SK-N-SH (cell line): ENCODE measurements around the gene SLC22A15. TPM values are rescaled to one million over a fixed set of nuclear protein-coding genes. Genes with fewer than 3 reads are reported as not detected.

Experiments
- CTCF ChIA-PET: fragments of 300-600, 350-600 bp; formaldehyde crosslinking; extraction: SDS; loops from one replicate; lab custom pipeline; 2021; lab: Yijun Ruan, JAX
- POLR2A ChIA-PET: fragments of 350-600 bp; sonication (Branson Sonifier 250); formaldehyde crosslinking; extraction: SDS; loops from one replicate; lab custom pipeline; 2020; ENCODE audit warnings: antibody characterized with exemption, inconsistent platforms; lab: Yijun Ruan, JAX
- DNase-seq: peaks from one replicate; pipeline ENCODE4 v3.0.0; 2012
- H2AFZ ChIP-seq: fragments of 200-600 bp; sonication (generic); 2 replicates; pipeline ENCODE4 v1.8.1; 2016; ENCODE audit warnings: antibody characterized with exemption, mild to moderate bottlenecking, low read depth
- H3F3A ChIP-seq: fragments of 200-600 bp; sonication (generic); replicated peaks from 2 replicates; pipeline ENCODE3; 2016; ENCODE audit warnings: antibody characterized with exemption, mild to moderate bottlenecking; ENCODE audit not compliant: insufficient read depth
- H3K27ac ChIP-seq, 2 experiments: fragments of 200-500 bp in 1 of 2; fragments of 200-600 bp in 1 of 2; sonication (Bioruptor generic) in 1 of 2; sonication (generic), shearing (Covaris generic) in 1 of 2; 2 replicates each; pipeline versions ENCODE4 v1.5.1 to v1.6.1; 2014 to 2016; ENCODE audit warnings: low read depth in 2 of 2, inconsistent platforms in 1 of 2, low read length in 1 of 2, mild to moderate bottlenecking in 1 of 2, mixed read lengths in 1 of 2
- H3K27me3 ChIP-seq: fragments of 200-600 bp; sonication (generic), shearing (Covaris generic); 2 replicates; pipeline ENCODE4 v1.6.1; 2016; ENCODE audit warnings: mixed run types; ENCODE audit not compliant: insufficient read depth
- H3K36me3 ChIP-seq, 2 experiments: fragments of 200-500 bp in 1 of 2; fragments of 200-600 bp in 1 of 2; sonication (Bioruptor generic) in 1 of 2; sonication (generic) in 1 of 2; replicated peaks in 1 of 2; 2 replicates each; pipeline versions ENCODE3 to v1.5.1; 2014 to 2016; ENCODE audit warnings: low read length in 1 of 2, mild to moderate bottlenecking in 1 of 2; ENCODE audit not compliant: insufficient read depth in 2 of 2, control insufficient read depth in 1 of 2
- H3K4me1 ChIP-seq, 2 experiments: fragments of 200-500 bp in 1 of 2; fragments of 200-600 bp in 1 of 2; sonication (Bioruptor generic) in 1 of 2; sonication (generic), shearing (Covaris generic) in 1 of 2; 2 replicates each; pipeline versions ENCODE4 v1.5.1 to v1.6.1; 2014 to 2016; ENCODE audit warnings: low read depth in 1 of 2, low read length in 1 of 2, mixed run types in 1 of 2; ENCODE audit not compliant: insufficient read depth in 2 of 2, control insufficient read depth in 1 of 2
- H3K4me2 ChIP-seq: fragments of 200-600 bp; sonication (generic), shearing (Covaris generic); 2 replicates; pipeline ENCODE4 v1.6.1; 2017; ENCODE audit warnings: mixed run types
- H3K4me3 ChIP-seq, 2 experiments: fragments of 200-500 bp in 1 of 2; fragments of 200-600 bp in 1 of 2; sonication (Bioruptor generic) in 1 of 2; sonication (generic), shearing (Covaris generic) in 1 of 2; 2 replicates each; pipeline versions ENCODE4 v1.5.1 to v1.8.1; 2014 to 2016; ENCODE audit warnings: low read depth in 2 of 2, inconsistent platforms in 1 of 2, low read length in 1 of 2, mild to moderate bottlenecking in 1 of 2, mixed read lengths in 1 of 2, moderate library complexity in 1 of 2
- H3K79me2 ChIP-seq: fragments of 200-600 bp; sonication (generic); 2 replicates; pipeline ENCODE4 v1.8.1; 2017; ENCODE audit warnings: mild to moderate bottlenecking; ENCODE audit not compliant: insufficient read depth
- H3K9ac ChIP-seq: fragments of 200-600 bp; sonication (generic); 2 replicates; pipeline ENCODE4 v1.6.1; 2017; ENCODE audit warnings: mixed run types
- H3K9me2 ChIP-seq: fragments of 200-600 bp; sonication (generic); 2 replicates; pipeline ENCODE4 v1.6.1; 2017; ENCODE audit warnings: mixed run types
- H3K9me3 ChIP-seq: fragments of 200-600 bp; sonication (generic); 2 replicates; pipeline ENCODE4 v1.6.1; 2017; ENCODE audit warnings: mixed run types, mild to moderate bottlenecking, moderate library complexity
- H4K20me1 ChIP-seq: fragments of 200-600 bp; sonication (generic); 2 replicates; pipeline ENCODE4 v1.6.1; 2017; ENCODE audit warnings: mild to moderate bottlenecking, mixed run types; ENCODE audit not compliant: insufficient read depth
- CHD2 ChIP-seq: fragments of 150-350 bp; IDR thresholded peaks from 2 replicates; pipeline ENCODE4 v1.6.1; 2018; ENCODE audit warnings: low read length; ENCODE audit not compliant: partially characterized antibody
- ELF1 ChIP-seq: IDR thresholded peaks from 2 replicates; pipeline ENCODE4 v1.4.0; 2012
- EP300 ChIP-seq, 2 experiments: IDR thresholded peaks; 2 replicates each; pipeline versions ENCODE4 v1.4.0 to v1.6.1; 2012; ENCODE audit warnings: borderline replicate concordance in 1 of 2, low read depth in 1 of 2, low read length in 1 of 2
- EZH2phosphoT487 ChIP-seq: fragments of 200-600 bp; sonication (generic); IDR thresholded peaks from 2 replicates; pipeline ENCODE4 v1.6.1; 2017; ENCODE audit warnings: low read depth, mixed run types, mild to moderate bottlenecking, antibody characterized with exemption, moderate library complexity, borderline replicate concordance
- FOSL2 ChIP-seq: IDR thresholded peaks from 2 replicates; pipeline ENCODE4 v1.4.0; 2012; ENCODE audit warnings: low read depth, mild to moderate bottlenecking, moderate library complexity, borderline replicate concordance
- JUND ChIP-seq: IDR thresholded peaks from 2 replicates; pipeline ENCODE4 v1.4.0; 2012
- NRF1 ChIP-seq: IDR thresholded peaks from 2 replicates; pipeline ENCODE4 v1.6.1; 2012; ENCODE audit warnings: low read depth, mild to moderate bottlenecking, low read length
- RAD21 ChIP-seq: IDR thresholded peaks from 2 replicates; pipeline ENCODE4 v1.6.1; 2012; ENCODE audit warnings: mild to moderate bottlenecking, low read length
- RCOR1 ChIP-seq: fragments of 150-350 bp; IDR thresholded peaks from 2 replicates; pipeline ENCODE4 v1.6.1; 2017; ENCODE audit warnings: antibody characterized with exemption, low read length
- RXRA ChIP-seq: IDR thresholded peaks from 2 replicates; pipeline ENCODE4 v1.4.0; 2012; ENCODE audit warnings: low read depth, mild to moderate bottlenecking, borderline replicate concordance
- SMC3 ChIP-seq: IDR thresholded peaks from 2 replicates; pipeline ENCODE4 v1.6.1; 2012; ENCODE audit warnings: low read depth, low read length, improper control_type of control experiment
- WGBS: methylation state at CpG from one replicate; pipeline ENCODE4 v1.1.6; 2017; ENCODE audit warnings: low lambda C conversion rate; 5-methylcytosine and 5-hydroxymethylcytosine counted together
- polyA plus RNA-seq, 3 experiments: library from polyadenylated mRNA; depleted of rRNA; stranded (reverse); fragments of >200 nt; gene quantifications; 2 replicates each; pipeline ENCODE4 v1.2.3, GENCODE V29; 2012
- TF ChIP-seq, protein P1 (sequence below): fragments of 150-350 bp; IDR thresholded peaks from 2 replicates; pipeline ENCODE4 v1.6.1; 2017; ENCODE audit warnings: antibody characterized with exemption, low read length, low read depth, borderline replicate concordance
- TF ChIP-seq, protein P2 (sequence below): IDR thresholded peaks from 2 replicates; pipeline ENCODE4 v1.6.1; 2012; ENCODE audit warnings: mild to moderate bottlenecking, low read depth, low read length, moderate library complexity
- TF ChIP-seq, protein P3 (sequence below): fragments of 200-600 bp; sonication (generic); IDR thresholded peaks from 2 replicates; pipeline ENCODE4 v1.6.1; 2017; ENCODE audit warnings: antibody characterized with exemption, mild to moderate bottlenecking, moderate library complexity

Gene SLC22A15
- polyA plus RNA-seq, 1 of the 3 experiments (the other 2 are of a cell fraction): 0.13 TPM

DNA sequence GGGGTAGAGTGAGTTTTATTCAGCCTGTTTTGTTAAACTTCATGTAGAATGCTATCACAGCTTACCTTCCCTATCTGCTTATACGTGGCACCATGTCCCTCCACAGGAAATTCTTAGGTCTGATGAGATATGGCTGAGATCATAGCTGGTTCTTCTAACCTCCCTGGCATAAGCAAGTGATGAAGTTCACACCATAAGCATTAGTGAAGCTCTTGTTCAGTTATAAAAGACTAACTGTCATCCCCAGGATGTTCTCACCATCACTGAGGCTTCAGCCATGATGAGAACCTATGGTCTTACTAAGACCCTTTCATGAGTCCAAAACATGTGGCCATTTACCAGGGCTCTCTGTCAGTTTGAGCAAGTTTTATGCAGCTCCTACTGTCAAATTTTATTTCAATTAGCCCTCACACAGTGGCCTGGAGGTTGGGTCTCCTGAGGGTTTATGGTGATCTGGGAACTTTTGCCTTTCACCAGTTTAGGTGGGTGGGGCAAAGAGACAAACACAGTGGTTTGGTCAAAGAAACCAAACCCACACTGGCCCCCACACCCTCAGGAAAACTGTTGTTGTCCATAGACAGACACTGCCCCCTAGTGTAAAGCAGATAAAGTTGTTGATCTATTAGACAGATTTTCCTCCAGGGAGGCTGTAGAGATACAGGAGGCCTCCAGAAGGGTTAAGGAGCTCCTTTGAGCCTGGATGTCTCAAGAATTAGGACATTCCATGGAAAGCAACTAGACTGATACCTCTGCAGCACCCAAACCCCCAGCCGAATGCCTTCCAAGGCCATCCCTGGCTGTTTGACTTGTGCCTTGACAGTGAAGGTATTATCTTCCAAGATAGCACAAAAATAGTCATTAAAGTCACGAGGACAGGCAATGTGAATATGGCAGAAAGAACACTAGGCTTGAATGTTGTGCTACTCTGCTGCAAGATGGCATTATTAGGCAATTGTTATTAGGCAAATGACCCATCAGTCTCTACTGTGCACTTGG is 5.0 kb downstream of the SLC22A15 start:
- H3K79me2 ChIP-seq: no peaks in the 10 kb centered on the region
- DNase-seq: peak; percentile 73
- CTCF ChIA-PET: interaction anchor here (0.5 to 4.7 kb wide), 68 partner anchors 8 to 518 kb away, joined by 3 to 87 read pairs (median 4); partner anchors contain the start of gene VANGL1

More for the DNA sequence above, 5.0 kb downstream of the SLC22A15 start:
- H4K20me1 ChIP-seq: no peaks in the 10 kb centered on the region
- H3K9me2 ChIP-seq: no peaks in the 10 kb centered on the region
- no peaks in the 10 kb centered on the region for H3F3A ChIP-seq
- peak overlapping the region in 1 of 2 experiments; percentile 38; a peak in 1 of 4 replicates for H3K4me3 ChIP-seq
- no peak overlapping the region; a peak in 1 of 4 replicates for H3K27ac ChIP-seq
- no peak overlapping the region for H2AFZ ChIP-seq
- no peak for TF ChIP-seq FOSL2
- TF ChIP-seq JUND: no peak
- no peak for TF ChIP-seq CHD2
- no peak for TF ChIP-seq NRF1
- TF ChIP-seq EZH2phosphoT487: no peak
- TF ChIP-seq EP300 (IDR thresholded peaks at IDR 0.05; ENCODE audit: borderline replicate concordance in 1 of 2, low read depth in 1 of 2, low read length in 1 of 2): no peak
- TF ChIP-seq, protein P1, sequence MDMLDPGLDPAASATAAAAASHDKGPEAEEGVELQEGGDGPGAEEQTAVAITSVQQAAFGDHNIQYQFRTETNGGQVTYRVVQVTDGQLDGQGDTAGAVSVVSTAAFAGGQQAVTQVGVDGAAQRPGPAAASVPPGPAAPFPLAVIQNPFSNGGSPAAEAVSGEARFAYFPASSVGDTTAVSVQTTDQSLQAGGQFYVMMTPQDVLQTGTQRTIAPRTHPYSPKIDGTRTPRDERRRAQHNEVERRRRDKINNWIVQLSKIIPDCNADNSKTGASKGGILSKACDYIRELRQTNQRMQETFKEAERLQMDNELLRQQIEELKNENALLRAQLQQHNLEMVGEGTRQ: no peak
- TF ChIP-seq, protein P2, sequence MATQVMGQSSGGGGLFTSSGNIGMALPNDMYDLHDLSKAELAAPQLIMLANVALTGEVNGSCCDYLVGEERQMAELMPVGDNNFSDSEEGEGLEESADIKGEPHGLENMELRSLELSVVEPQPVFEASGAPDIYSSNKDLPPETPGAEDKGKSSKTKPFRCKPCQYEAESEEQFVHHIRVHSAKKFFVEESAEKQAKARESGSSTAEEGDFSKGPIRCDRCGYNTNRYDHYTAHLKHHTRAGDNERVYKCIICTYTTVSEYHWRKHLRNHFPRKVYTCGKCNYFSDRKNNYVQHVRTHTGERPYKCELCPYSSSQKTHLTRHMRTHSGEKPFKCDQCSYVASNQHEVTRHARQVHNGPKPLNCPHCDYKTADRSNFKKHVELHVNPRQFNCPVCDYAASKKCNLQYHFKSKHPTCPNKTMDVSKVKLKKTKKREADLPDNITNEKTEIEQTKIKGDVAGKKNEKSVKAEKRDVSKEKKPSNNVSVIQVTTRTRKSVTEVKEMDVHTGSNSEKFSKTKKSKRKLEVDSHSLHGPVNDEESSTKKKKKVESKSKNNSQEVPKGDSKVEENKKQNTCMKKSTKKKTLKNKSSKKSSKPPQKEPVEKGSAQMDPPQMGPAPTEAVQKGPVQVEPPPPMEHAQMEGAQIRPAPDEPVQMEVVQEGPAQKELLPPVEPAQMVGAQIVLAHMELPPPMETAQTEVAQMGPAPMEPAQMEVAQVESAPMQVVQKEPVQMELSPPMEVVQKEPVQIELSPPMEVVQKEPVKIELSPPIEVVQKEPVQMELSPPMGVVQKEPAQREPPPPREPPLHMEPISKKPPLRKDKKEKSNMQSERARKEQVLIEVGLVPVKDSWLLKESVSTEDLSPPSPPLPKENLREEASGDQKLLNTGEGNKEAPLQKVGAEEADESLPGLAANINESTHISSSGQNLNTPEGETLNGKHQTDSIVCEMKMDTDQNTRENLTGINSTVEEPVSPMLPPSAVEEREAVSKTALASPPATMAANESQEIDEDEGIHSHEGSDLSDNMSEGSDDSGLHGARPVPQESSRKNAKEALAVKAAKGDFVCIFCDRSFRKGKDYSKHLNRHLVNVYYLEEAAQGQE: no peak
- no peak for TF ChIP-seq ELF1
- peak; percentile 73 for TF ChIP-seq SMC3
- TF ChIP-seq RCOR1: no peak
- TF ChIP-seq RXRA: no peak
- TF ChIP-seq, protein P3, sequence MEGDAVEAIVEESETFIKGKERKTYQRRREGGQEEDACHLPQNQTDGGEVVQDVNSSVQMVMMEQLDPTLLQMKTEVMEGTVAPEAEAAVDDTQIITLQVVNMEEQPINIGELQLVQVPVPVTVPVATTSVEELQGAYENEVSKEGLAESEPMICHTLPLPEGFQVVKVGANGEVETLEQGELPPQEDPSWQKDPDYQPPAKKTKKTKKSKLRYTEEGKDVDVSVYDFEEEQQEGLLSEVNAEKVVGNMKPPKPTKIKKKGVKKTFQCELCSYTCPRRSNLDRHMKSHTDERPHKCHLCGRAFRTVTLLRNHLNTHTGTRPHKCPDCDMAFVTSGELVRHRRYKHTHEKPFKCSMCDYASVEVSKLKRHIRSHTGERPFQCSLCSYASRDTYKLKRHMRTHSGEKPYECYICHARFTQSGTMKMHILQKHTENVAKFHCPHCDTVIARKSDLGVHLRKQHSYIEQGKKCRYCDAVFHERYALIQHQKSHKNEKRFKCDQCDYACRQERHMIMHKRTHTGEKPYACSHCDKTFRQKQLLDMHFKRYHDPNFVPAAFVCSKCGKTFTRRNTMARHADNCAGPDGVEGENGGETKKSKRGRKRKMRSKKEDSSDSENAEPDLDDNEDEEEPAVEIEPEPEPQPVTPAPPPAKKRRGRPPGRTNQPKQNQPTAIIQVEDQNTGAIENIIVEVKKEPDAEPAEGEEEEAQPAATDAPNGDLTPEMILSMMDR: peak; percentile 77
- peak; percentile 87 for TF ChIP-seq RAD21
- TF ChIP-seq, all 33 proteins: peak for 3
- Histone ChIP-seq H3K4me1 (peaks cover 0 to 4% of the 10 kb centered on the region in 2 experiments; a peak in 1 of 4 replicates), H3K4me2 (no peak overlapping the region), H3K36me3 (no peaks in the 10 kb centered on the region), H3K9me3 (no peaks in the 10 kb centered on the region), H3K27me3 (peaks cover 8% of the 10 kb centered on the region; the same call in 1 of the 2 replicates), H3K9ac (no peak overlapping the region)
- POLR2A ChIA-PET: no interaction called here
- whole genome bisulfite sequencing: 27% methylated on average over 3 of the region's 3 CpGs
